Transverse colon (tissue), 3 donors: ENCODE measurements around the gene APOBEC3H.
A peak's percentile ranks its signal among the peaks of the same experiment; 100 is the strongest.
"Not testable (repeated sequence)": the region's sequence is repeated elsewhere in the genome, so short reads cannot be mapped to it uniquely, and the experiment has no call there.

Experiments
- CTCF ChIP-seq, 5 experiments: fragments of 200-600 bp in 3 of 5; fragments of 450-650 bp in 2 of 5; sonication (generic) in 3 of 5; IDR thresholded peaks; 1 replicate in 2 of 5; 2 replicates in 3 of 5; pipeline ENCODE4 v1.5.1; 2016 to 2017; ENCODE audit warnings: antibody characterized with exemption in 5 of 5, inconsistent platforms in 3 of 5, mild to moderate bottlenecking in 2 of 5, moderate library complexity in 1 of 5
- POLR2A ChIP-seq: fragments of 450-650 bp; IDR thresholded peaks from one replicate; pipeline ENCODE4 v1.6.1; 2016; ENCODE audit warnings: antibody characterized with exemption, mild to moderate bottlenecking, moderate library complexity

- TF ChIP-seq CTCF (IDR thresholded peaks at IDR 0.05): not testable (repeated sequence)
- peak; percentile 43 for TF ChIP-seq POLR2A
Measured at GRCh38 chr22:39077026-39077840, 19.8 kb upstream of the APOBEC3H start, which contains the start of gene APOBEC3G.
